Activated CD4-positive, alpha-beta T cell treated with anti-CD3 and anti-CD28 coated beads for 36 hours (primary cell): ENCODE results near the gene EIF4G2. TPM values are rescaled to one million over a fixed set of nuclear protein-coding genes. Genes with fewer than 3 reads are reported as not detected.
"Not testable (repeated sequence)": the region's sequence is repeated elsewhere in the genome, so short reads cannot be mapped to it uniquely, and the experiment has no call there.

ENCODE experiments used
- ATAC-seq: fragments of 200-7000 bp; cut with Tn5 transposase; one replicate; pipeline ENCODE4 v1.10.0; 2021; ENCODE audit warnings: mild to moderate bottlenecking, moderate library complexity
- CTCF ChIA-PET: fragments of 350-600 bp; sonication (Branson Sonifier 250); formaldehyde crosslinking; loops from one replicate; lab custom pipeline; 2021; ENCODE audit warnings: antibody characterized with exemption; lab: Charles Lee
- POLR2A ChIA-PET: fragments of 350-600 bp; sonication (Branson Sonifier 250); formaldehyde crosslinking; loops from one replicate; lab custom pipeline; 2021; ENCODE audit warnings: antibody characterized with exemption, inconsistent platforms; lab: Charles Lee
- DNase-seq: peaks from one replicate; pipeline ENCODE4 v3.0.0-alpha.2; 2020
- H3K27ac Mint-ChIP-seq: one replicate; pipeline ENCODE4 v1.8.0; 2021; ENCODE audit warnings: mixed read lengths
- H3K27me3 Mint-ChIP-seq: one replicate; pipeline ENCODE4 v1.8.0; 2021; ENCODE audit warnings: mixed read lengths
- H3K36me3 Mint-ChIP-seq: one replicate; pipeline ENCODE4 v1.8.0; 2021; ENCODE audit warnings: low read depth, mixed read lengths
- H3K4me1 Mint-ChIP-seq: one replicate; pipeline ENCODE4 v1.8.0; 2021; ENCODE audit warnings: mixed read lengths
- H3K4me3 Mint-ChIP-seq: one replicate; pipeline ENCODE4 v1.8.0; 2021; ENCODE audit warnings: mild to moderate bottlenecking, moderate library complexity, mixed read lengths
- H3K9me3 Mint-ChIP-seq: one replicate; pipeline ENCODE4 v1.8.0; 2021; ENCODE audit warnings: low read depth, mixed read lengths
- intact Hi-C, 2 experiments: fragments of 100-400 bp; cut with DNase I in 1 of 2; cut with micrococcal nuclease in 1 of 2; formaldehyde crosslinking; loops; one replicate each; pipeline versions ENCODE4 v1.14.2 to v1.15.1; 2022 to 2024; cut with DNase I, micrococcal nuclease
- total RNA-seq, 2 experiments: library from RNA; stranded (reverse); gene quantifications; one replicate each; pipeline ENCODE4 v1.2.3, GENCODE V29; 2021

The EIF4G2 gene
- total RNA-seq, 2 experiments from 2014 or later = 953 to 1,693 TPM

DNA sequence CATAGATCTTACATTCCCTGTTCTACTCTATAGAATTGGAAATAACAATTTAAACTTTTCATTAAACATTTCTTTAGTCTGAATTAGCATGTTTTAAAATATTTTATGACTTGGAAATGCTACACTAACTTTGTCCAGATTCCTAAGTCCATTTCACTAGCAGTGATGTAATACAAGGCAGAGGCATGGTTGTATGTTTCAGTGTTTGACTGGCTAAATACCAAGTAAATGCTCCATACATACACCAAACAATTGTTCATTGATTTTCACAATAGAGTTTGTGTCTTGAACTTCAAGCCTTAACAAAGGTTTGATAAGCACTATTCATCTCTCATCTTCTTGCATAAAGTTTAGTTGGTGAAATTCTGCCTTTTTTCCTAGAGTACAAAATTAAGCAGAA is 35.6 kb upstream of the EIF4G2 start:
- ChIA-PET POLR2A (no interaction called here), CTCF (no interaction called here)
- H3K27ac Mint-ChIP-seq = no peak overlapping the region
- H3K4me3 Mint-ChIP-seq = no peak overlapping the region
- ATAC-seq (no peak), DNase-seq (no peak)
- no peaks in the 10 kb centered on the region for H3K9me3 Mint-ChIP-seq
- H3K27me3 Mint-ChIP-seq = no peaks in the 10 kb centered on the region
- H3K36me3 Mint-ChIP-seq = peaks cover 4% of the 10 kb centered on the region
- H3K4me1 Mint-ChIP-seq = peaks cover 3% of the 10 kb centered on the region
- intact Hi-C loops = no loop called here

DNA sequence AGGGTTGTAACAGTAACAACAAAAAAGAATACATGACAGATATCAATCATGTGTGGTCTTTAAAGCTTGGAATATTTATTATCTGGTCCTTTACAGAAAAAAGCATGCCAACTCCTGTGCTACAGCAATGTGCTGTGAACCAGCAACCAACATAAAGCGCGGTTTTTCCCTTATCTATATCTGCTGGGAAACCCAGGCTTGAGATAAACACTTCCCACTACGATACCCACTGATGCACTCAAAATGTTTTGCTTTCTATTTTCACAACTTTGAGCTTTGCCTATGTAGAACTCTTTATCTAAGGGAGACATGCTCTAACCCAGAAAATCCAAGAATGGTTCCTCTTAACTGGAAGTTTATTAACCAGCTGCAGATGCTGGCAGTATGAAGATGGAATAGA is 30.2 kb upstream of the EIF4G2 start:
- no peaks in the 10 kb centered on the region for H3K4me1 Mint-ChIP-seq
- no peak for DNase-seq
- CTCF ChIA-PET = interaction anchor here (1.1 to 1.5 kb wide), 2 partner anchors 11 to 30 kb away, joined by 3 to 4 read pairs; partner anchors contain the start of gene EIF4G2
- ATAC-seq = no peak
- intact Hi-C loops = no loop called here
- H3K9me3 Mint-ChIP-seq = no peaks in the 10 kb centered on the region
- no peak overlapping the region for H3K4me3 Mint-ChIP-seq
- POLR2A ChIA-PET = interaction anchor here (1.1 kb wide), 1 partner anchor 30 kb away, joined by 5 read pairs; the partner anchor contains the start of gene EIF4G2
- no peak overlapping the region for H3K27ac Mint-ChIP-seq
- no peaks in the 10 kb centered on the region for H3K27me3 Mint-ChIP-seq
- no peaks in the 10 kb centered on the region for H3K36me3 Mint-ChIP-seq

DNA sequence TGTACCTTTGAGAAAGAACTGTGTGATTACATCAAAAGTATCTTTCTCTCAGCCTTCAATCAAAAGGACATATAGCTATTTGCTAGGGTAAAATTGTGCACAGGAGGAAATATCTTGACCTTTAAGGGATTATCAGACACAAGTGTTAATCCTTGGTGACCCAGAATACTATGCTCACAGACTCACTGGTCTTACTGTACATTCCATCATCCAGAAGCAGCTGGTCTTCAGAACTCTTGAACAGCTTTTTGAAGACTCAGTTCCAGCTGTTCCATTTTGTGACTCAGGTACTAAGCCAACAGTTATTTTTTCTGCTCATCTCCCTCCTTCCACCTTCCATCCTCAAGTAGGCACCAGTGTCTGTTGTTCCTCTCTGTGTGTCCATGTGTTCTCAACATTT is 29.4 kb upstream of the EIF4G2 start:
- Mint-ChIP-seq H3K27me3 (no peaks in the 10 kb centered on the region), H3K36me3 (no peaks in the 10 kb centered on the region), H3K27ac (no peak overlapping the region), H3K4me3 (no peak overlapping the region), H3K4me1 (no peaks in the 10 kb centered on the region), H3K9me3 (no peaks in the 10 kb centered on the region)
- CTCF ChIA-PET = interaction anchor here (0.7 kb wide), 1 partner anchor 22 kb away, joined by 3 read pairs; no protein-coding TSS in a partner anchor
- intact Hi-C loops = no loop called here
- POLR2A ChIA-PET = interaction anchor here (1.1 kb wide), 1 partner anchor 29 kb away, joined by 5 read pairs; the partner anchor contains the start of gene EIF4G2
- no peak for ATAC-seq
- no peak for DNase-seq

DNA sequence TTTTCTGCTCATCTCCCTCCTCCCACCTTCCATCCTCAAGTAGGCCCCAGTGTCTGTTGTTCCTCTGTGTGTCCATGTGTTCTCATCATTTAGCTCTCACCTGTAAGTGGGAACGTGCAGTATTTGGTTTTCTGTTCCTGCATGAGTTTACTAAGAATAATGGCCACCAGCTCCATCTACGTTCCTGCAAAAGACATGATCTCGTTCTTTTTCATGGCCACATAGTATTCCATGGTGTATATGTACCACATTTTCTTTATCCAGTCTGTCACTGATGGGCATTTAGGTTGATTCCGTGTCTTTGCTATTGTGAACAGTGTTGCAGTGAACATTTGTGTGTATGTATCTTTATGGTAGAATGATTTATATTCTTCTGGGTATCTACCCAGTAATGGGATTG is 28.2 kb upstream of the EIF4G2 start:
- DNase-seq, POLR2A ChIA-PET, CTCF ChIA-PET, ATAC-seq, H3K4me3 Mint-ChIP-seq, H3K9me3 Mint-ChIP-seq, H3K27ac Mint-ChIP-seq, H3K36me3 Mint-ChIP-seq, intact Hi-C loops, H3K27me3 Mint-ChIP-seq, H3K4me1 Mint-ChIP-seq: not testable (repeated sequence)

DNA sequence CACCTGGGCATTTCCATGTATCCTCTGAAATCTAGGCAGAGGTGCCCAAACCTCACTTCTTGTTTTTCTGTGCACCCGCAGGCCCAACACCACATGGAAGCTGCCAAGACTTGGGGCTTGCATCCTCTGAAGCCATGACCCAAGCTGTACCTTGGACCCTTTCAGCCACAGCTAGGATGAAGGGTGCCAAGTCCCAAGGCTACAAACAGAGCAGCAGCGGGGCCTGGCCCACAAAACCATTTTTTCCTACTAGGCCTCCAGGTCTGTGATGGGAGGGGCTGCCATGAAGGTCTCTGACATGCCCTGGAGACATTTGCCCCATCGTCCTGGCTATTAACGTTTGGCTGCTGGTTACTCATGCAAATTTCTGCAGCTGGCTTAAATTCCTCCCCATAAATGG is 20.4 kb upstream of the EIF4G2 start:
- POLR2A ChIA-PET = no interaction called here
- ATAC-seq = no peak

DNA sequence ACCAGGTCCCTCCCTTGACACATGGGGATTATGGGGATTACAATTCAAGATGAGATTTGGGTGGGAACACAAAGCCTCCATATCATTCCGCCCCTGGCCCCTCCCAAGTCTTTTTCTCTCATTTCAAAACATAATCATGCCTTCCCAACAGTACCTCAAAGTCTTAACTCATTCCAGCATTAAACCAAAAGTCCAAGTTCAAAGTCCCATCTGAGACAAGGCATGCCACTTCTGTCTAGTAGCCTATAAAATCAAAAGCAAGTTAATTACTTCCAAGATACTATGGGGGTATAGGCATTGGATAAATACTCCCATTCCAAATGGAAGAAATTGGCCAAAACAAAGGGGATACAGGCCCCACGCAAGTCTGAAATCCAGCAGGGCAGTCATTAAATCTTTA is 19.7 kb upstream of the EIF4G2 start:
- no peaks in the 10 kb centered on the region for H3K36me3 Mint-ChIP-seq
- ATAC-seq = no peak
- no peak for DNase-seq
- peaks cover 6% of the 10 kb centered on the region for H3K4me1 Mint-ChIP-seq
- no peaks in the 10 kb centered on the region for H3K27me3 Mint-ChIP-seq
- POLR2A ChIA-PET = no interaction called here
- no peak overlapping the region for H3K27ac Mint-ChIP-seq
- H3K4me3 Mint-ChIP-seq = no peak overlapping the region
- CTCF ChIA-PET = interaction anchor here (1.2 kb wide), 1 partner anchor 11 kb away, joined by 3 read pairs; no protein-coding TSS in a partner anchor
- H3K9me3 Mint-ChIP-seq = no peaks in the 10 kb centered on the region
- intact Hi-C loops = no loop called here

More for the DNA sequence above, 20.4 kb upstream of the EIF4G2 start:
- H3K27ac Mint-ChIP-seq = no peak overlapping the region
- H3K36me3 Mint-ChIP-seq = no peaks in the 10 kb centered on the region
- peaks cover 6% of the 10 kb centered on the region for H3K4me1 Mint-ChIP-seq
- no peak for DNase-seq
- CTCF ChIA-PET = interaction anchor here (1.2 kb wide), 1 partner anchor 12 kb away, joined by 3 read pairs; no protein-coding TSS in a partner anchor
- H3K27me3 Mint-ChIP-seq = no peaks in the 10 kb centered on the region
- no peak overlapping the region for H3K4me3 Mint-ChIP-seq
- no peaks in the 10 kb centered on the region for H3K9me3 Mint-ChIP-seq
- intact Hi-C loops = no loop called here

DNA sequence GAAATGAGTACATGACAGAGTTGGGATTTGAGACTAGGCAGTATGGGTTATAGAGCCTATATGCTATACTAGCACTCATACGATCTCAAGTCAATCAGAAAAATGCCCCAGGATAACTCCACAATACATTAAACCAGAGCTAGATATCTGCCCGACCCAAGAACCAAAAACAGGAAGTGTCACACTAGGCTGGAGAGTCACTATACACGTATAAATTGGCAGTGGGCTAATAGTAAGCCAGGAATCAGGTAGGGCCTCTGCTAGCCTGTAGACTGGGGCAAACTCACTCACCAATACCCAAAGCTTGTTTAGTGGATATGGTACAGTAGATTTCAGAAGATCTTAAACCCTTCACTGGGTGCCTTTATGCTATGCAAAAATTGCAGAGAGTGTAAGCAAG is 16.2 kb upstream of the EIF4G2 start:
- H3K27me3 Mint-ChIP-seq = no peaks in the 10 kb centered on the region
- intact Hi-C loops = loop anchor here in 1 of 2 experiments (2.0 kb wide), 1 partner anchor 24 kb away; no protein-coding TSS in a partner anchor
- H3K27ac Mint-ChIP-seq = no peak overlapping the region
- H3K4me1 Mint-ChIP-seq = peaks cover 8% of the 10 kb centered on the region
- ChIA-PET POLR2A (no interaction called here), CTCF (no interaction called here)
- ATAC-seq = no peak
- no peak overlapping the region for H3K4me3 Mint-ChIP-seq
- no peak for DNase-seq
- no peaks in the 10 kb centered on the region for H3K9me3 Mint-ChIP-seq
- H3K36me3 Mint-ChIP-seq = peaks cover 6% of the 10 kb centered on the region

DNA sequence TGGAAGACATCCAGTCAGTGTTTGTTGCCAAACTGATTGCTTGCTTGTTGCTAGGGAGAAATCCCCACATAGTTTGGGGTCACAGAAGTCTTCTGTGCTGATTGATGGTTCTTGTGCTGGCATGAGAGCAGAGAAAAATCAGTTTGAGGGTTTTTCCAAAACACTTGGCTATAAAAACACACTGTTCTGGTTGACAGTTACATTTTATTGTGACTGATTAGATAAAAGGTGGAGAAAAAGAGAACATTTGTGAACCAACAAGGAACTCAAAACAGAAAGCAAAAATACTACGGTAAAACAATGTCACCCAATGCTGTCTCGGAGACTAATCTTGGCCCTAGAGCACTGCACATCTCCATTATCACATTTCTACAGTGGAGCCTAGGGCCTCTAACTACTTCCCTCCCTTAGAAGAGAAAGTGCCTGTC is 14.4 kb upstream of the EIF4G2 start:
- CTCF ChIA-PET = no interaction called here
- no peak overlapping the region for H3K27ac Mint-ChIP-seq
- intact Hi-C loops = no loop called here
- H3K9me3 Mint-ChIP-seq = no peaks in the 10 kb centered on the region
- H3K27me3 Mint-ChIP-seq = no peaks in the 10 kb centered on the region
- POLR2A ChIA-PET = no interaction called here
- peaks cover 8% of the 10 kb centered on the region for H3K4me1 Mint-ChIP-seq
- ATAC-seq (no peak), DNase-seq (no peak)
- H3K4me3 Mint-ChIP-seq = no peak overlapping the region
- peaks cover 6% of the 10 kb centered on the region for H3K36me3 Mint-ChIP-seq

DNA sequence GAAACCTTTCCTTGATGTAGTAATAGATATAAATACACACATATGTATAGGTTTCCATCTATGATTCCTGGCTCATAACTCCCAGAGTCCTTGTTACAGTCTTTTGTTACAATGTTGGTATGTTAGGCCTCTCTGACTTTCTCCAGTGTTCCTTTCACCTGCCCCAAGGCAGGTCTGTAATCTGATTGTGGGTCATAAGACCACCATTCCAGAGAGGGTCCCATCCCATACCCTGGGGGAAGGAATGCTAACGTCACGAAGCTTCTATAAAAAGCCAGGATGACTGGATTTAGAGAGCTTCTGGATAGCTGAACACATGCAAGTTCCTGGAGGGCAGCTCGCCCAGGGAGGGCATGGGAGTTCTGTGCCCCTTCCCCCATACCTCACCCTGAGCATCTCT is 13.8 kb upstream of the EIF4G2 start:
- intact Hi-C loops, H3K36me3 Mint-ChIP-seq, POLR2A ChIA-PET, H3K27ac Mint-ChIP-seq, ATAC-seq, DNase-seq, H3K4me1 Mint-ChIP-seq, H3K9me3 Mint-ChIP-seq, H3K4me3 Mint-ChIP-seq, CTCF ChIA-PET, H3K27me3 Mint-ChIP-seq: not testable (repeated sequence)

DNA sequence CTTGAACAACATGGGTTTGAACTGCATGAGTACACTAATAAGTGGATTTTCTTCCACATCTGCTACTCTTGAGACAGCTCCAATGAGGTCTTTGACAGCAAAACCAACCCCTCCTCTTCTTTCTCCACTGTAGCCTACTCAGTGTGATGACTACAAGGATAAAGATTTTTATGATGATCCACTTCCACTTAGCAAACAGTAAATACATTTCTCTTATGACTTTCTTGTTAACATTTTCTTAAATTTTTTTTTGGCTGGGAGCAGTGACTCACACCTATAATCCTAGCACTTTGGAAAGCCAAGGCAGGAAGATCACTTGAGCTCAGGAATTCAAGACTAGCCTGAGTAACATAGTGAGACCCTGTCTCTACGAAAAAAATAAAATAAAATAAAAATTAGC is 9.9 kb upstream of the EIF4G2 start:
- ChIA-PET POLR2A (no interaction called here), CTCF (no interaction called here)
- no peaks in the 10 kb centered on the region for H3K9me3 Mint-ChIP-seq
- H3K4me3 Mint-ChIP-seq = no peak overlapping the region
- H3K36me3 Mint-ChIP-seq = peaks cover 6% of the 10 kb centered on the region
- peaks cover 6% of the 10 kb centered on the region for H3K4me1 Mint-ChIP-seq
- no peak overlapping the region for H3K27ac Mint-ChIP-seq
- intact Hi-C loops = no loop called here
- H3K27me3 Mint-ChIP-seq = no peaks in the 10 kb centered on the region
- ATAC-seq (no peak), DNase-seq (no peak)

DNA sequence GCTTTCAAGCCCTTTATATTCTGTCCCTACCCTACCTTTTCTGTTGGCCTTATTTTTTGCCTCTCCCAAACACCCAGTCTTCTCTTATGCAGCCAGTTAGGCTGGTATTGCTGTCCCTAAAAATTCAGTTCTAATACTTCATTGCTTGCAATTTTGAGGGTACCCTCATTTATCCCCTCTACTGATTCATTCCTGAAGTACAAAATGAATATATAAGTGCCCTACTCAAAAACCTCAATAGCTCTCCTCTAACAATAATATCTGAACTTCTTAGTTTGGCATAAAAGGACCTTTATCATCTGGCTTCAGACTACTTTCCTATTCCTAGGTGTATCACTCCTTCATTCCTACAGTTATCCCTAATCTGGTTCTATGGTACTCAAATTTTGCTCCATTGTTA is 5.2 kb upstream of the EIF4G2 start:
- ChIA-PET POLR2A (no interaction called here), CTCF (interaction anchor here (0.7 to 1.2 kb wide), 2 partner anchors 21 to 65 kb away, joined by 3 to 4 read pairs; no protein-coding TSS in a partner anchor)
- Mint-ChIP-seq H3K4me1 (peaks cover 15% of the 10 kb centered on the region), H3K4me3 (no peak overlapping the region), H3K9me3 (no peaks in the 10 kb centered on the region), H3K36me3 (peaks cover 3% of the 10 kb centered on the region), H3K27ac (no peak overlapping the region), H3K27me3 (peaks cover 2% of the 10 kb centered on the region)
- DNase-seq (no peak), ATAC-seq (no peak)
- intact Hi-C loops = no loop called here
